ENCODE results near the gene HIBCH. TPM values are rescaled to one million over a fixed set of nuclear protein-coding genes. Genes with fewer than 3 reads are reported as not detected.

Gene HIBCH
- total RNA-seq, 1 experiment from 2014 or later, result 26.5 TPM

- ChIA-PET POLR2A (no interaction called here), CTCF (no interaction called here)
- no peaks in the 10 kb centered on the region for H3K27me3 Mint-ChIP-seq (ENCODE audit: low read depth)
- H3K9me3 Mint-ChIP-seq, result no peaks in the 10 kb centered on the region
- no peak overlapping the region for H3K4me3 Mint-ChIP-seq
- no peaks in the 10 kb centered on the region for H3K4me1 Mint-ChIP-seq
- DNase-seq (ENCODE audit: low spot score) (no peak), ATAC-seq (no peak)
- no peaks in the 10 kb centered on the region for H3K36me3 Mint-ChIP-seq
- H3K27ac Mint-ChIP-seq, result no peak overlapping the region
- TF ChIP-seq NFATC4 (CRISPR knock-in tag; IDR thresholded peaks at IDR 0.05) (no peak), GRHL2 (CRISPR knock-in tag; IDR thresholded peaks at IDR 0.05; ENCODE audit: insufficient replicate concordance, severe bottlenecking) (no peak), EMX1 (CRISPR knock-in tag; IDR thresholded peaks at IDR 0.05) (no peak), ZBTB43 (CRISPR knock-in tag; IDR thresholded peaks at IDR 0.05) (no peak)
- TF ChIP-seq, protein P1, sequence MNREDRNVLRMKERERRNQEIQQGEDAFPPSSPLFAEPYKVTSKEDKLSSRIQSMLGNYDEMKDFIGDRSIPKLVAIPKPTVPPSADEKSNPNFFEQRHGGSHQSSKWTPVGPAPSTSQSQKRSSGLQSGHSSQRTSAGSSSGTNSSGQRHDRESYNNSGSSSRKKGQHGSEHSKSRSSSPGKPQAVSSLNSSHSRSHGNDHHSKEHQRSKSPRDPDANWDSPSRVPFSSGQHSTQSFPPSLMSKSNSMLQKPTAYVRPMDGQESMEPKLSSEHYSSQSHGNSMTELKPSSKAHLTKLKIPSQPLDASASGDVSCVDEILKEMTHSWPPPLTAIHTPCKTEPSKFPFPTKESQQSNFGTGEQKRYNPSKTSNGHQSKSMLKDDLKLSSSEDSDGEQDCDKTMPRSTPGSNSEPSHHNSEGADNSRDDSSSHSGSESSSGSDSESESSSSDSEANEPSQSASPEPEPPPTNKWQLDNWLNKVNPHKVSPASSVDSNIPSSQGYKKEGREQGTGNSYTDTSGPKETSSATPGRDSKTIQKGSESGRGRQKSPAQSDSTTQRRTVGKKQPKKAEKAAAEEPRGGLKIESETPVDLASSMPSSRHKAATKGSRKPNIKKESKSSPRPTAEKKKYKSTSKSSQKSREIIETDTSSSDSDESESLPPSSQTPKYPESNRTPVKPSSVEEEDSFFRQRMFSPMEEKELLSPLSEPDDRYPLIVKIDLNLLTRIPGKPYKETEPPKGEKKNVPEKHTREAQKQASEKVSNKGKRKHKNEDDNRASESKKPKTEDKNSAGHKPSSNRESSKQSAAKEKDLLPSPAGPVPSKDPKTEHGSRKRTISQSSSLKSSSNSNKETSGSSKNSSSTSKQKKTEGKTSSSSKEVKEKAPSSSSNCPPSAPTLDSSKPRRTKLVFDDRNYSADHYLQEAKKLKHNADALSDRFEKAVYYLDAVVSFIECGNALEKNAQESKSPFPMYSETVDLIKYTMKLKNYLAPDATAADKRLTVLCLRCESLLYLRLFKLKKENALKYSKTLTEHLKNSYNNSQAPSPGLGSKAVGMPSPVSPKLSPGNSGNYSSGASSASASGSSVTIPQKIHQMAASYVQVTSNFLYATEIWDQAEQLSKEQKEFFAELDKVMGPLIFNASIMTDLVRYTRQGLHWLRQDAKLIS (CRISPR knock-in tag; IDR thresholded peaks at IDR 0.05; ENCODE audit: borderline replicate concordance), result no peak
Observed at GRCh38 chr2:190365499-190366204, 46.0 kb upstream of the HIBCH start.

GRCh38 chr2:190362894-190363293, 43.3 kb upstream of the HIBCH start:
- H3K36me3 Mint-ChIP-seq, result no peaks in the 10 kb centered on the region
- H3K4me3 Mint-ChIP-seq, result no peak overlapping the region
- DNase-seq (ENCODE audit: low spot score) (no peak), ATAC-seq (no peak)
- TF ChIP-seq GTF2I (CRISPR knock-in tag; conservative IDR thresholded peaks at IDR 0.05) (no peak), GRHL2 (CRISPR knock-in tag; IDR thresholded peaks at IDR 0.05; ENCODE audit: insufficient replicate concordance, severe bottlenecking) (no peak), ZBTB43 (CRISPR knock-in tag; IDR thresholded peaks at IDR 0.05) (no peak), RORB (CRISPR knock-in tag; IDR thresholded peaks at IDR 0.05) (no peak), HMGA2 (CRISPR knock-in tag; IDR thresholded peaks at IDR 0.05) (no peak), CREB1 (CRISPR knock-in tag; IDR thresholded peaks at IDR 0.05) (no peak), ZNF671 (CRISPR knock-in tag; IDR thresholded peaks at IDR 0.05) (no peak)
- TF ChIP-seq, protein P2, sequence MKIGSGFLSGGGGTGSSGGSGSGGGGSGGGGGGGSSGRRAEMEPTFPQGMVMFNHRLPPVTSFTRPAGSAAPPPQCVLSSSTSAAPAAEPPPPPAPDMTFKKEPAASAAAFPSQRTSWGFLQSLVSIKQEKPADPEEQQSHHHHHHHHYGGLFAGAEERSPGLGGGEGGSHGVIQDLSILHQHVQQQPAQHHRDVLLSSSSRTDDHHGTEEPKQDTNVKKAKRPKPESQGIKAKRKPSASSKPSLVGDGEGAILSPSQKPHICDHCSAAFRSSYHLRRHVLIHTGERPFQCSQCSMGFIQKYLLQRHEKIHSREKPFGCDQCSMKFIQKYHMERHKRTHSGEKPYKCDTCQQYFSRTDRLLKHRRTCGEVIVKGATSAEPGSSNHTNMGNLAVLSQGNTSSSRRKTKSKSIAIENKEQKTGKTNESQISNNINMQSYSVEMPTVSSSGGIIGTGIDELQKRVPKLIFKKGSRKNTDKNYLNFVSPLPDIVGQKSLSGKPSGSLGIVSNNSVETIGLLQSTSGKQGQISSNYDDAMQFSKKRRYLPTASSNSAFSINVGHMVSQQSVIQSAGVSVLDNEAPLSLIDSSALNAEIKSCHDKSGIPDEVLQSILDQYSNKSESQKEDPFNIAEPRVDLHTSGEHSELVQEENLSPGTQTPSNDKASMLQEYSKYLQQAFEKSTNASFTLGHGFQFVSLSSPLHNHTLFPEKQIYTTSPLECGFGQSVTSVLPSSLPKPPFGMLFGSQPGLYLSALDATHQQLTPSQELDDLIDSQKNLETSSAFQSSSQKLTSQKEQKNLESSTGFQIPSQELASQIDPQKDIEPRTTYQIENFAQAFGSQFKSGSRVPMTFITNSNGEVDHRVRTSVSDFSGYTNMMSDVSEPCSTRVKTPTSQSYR (CRISPR knock-in tag; IDR thresholded peaks at IDR 0.05), result no peak
- TF ChIP-seq, protein P3, sequence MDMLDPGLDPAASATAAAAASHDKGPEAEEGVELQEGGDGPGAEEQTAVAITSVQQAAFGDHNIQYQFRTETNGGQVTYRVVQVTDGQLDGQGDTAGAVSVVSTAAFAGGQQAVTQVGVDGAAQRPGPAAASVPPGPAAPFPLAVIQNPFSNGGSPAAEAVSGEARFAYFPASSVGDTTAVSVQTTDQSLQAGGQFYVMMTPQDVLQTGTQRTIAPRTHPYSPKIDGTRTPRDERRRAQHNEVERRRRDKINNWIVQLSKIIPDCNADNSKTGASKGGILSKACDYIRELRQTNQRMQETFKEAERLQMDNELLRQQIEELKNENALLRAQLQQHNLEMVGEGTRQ (CRISPR knock-in tag; IDR thresholded peaks at IDR 0.05), result no peak
- peaks cover 6% of the 10 kb centered on the region for H3K4me1 Mint-ChIP-seq
- H3K27ac Mint-ChIP-seq, result no peak overlapping the region
- ChIA-PET CTCF (no interaction called here), POLR2A (no interaction called here)
- no peaks in the 10 kb centered on the region for H3K27me3 Mint-ChIP-seq (ENCODE audit: low read depth)
- H3K9me3 Mint-ChIP-seq, result no peaks in the 10 kb centered on the region
